Measurements from ENCODE around the gene LRRC8E. TPM values are rescaled to one million over a fixed set of nuclear protein-coding genes. Genes with fewer than 3 reads are reported as not detected.

Gene LRRC8E
- total RNA-seq, 1 experiment from 2014 or later: 10.3 TPM

DNA sequence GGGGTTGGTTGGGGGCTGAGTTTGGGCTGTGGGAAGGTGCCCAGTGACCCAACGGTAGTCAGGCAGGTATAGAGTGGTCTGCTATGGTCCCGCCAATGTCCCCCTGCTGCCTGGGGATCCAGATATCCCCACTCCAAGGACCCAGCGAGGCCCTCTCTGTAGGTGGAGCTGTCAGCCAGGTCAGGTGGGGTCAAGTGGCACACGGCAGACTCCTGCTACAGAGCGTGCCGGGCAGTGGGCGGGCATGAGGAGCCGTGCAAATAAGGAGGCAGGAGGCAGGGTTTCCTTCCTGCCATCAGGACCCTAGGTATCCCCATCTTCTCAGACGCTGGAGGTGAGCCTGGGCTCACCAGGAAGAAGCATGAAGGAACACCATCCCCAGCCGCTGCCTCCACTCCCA is 43.4 kb upstream of the LRRC8E start:
- BruUV-seq (replicated peaks): no TSS peak
- H3K4me1 Mint-ChIP-seq (ENCODE audit: insufficient read depth, unreplicated experiment): peaks cover 1% of the 10 kb centered on the region
- no peaks in the 10 kb centered on the region for H3K9me3 Mint-ChIP-seq (ENCODE audit: unreplicated experiment)
- CTCF ChIA-PET: no interaction called here
- POLR2A ChIA-PET: interaction anchor here (0.5 kb wide), 1 partner anchor 920 kb away, joined by 3 read pairs; no protein-coding TSS in a partner anchor
- no peak overlapping the region for H3K27ac Mint-ChIP-seq (ENCODE audit: low read depth, unreplicated experiment)
- H3K27me3 Mint-ChIP-seq (ENCODE audit: insufficient read depth, unreplicated experiment): no peaks in the 10 kb centered on the region
- TF ChIP-seq, protein P1, sequence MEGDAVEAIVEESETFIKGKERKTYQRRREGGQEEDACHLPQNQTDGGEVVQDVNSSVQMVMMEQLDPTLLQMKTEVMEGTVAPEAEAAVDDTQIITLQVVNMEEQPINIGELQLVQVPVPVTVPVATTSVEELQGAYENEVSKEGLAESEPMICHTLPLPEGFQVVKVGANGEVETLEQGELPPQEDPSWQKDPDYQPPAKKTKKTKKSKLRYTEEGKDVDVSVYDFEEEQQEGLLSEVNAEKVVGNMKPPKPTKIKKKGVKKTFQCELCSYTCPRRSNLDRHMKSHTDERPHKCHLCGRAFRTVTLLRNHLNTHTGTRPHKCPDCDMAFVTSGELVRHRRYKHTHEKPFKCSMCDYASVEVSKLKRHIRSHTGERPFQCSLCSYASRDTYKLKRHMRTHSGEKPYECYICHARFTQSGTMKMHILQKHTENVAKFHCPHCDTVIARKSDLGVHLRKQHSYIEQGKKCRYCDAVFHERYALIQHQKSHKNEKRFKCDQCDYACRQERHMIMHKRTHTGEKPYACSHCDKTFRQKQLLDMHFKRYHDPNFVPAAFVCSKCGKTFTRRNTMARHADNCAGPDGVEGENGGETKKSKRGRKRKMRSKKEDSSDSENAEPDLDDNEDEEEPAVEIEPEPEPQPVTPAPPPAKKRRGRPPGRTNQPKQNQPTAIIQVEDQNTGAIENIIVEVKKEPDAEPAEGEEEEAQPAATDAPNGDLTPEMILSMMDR (IDR thresholded peaks at IDR 0.05; ENCODE audit: unreplicated experiment): no peak
- peaks cover 8% of the 10 kb centered on the region for H3K36me3 Mint-ChIP-seq (ENCODE audit: insufficient read depth, unreplicated experiment)
- intact Hi-C loops (cut with micrococcal nuclease): no loop called here
- no peak for DNase-seq (ENCODE audit: unreplicated experiment)
- H3K4me3 Mint-ChIP-seq (ENCODE audit: unreplicated experiment): no peak overlapping the region

DNA sequence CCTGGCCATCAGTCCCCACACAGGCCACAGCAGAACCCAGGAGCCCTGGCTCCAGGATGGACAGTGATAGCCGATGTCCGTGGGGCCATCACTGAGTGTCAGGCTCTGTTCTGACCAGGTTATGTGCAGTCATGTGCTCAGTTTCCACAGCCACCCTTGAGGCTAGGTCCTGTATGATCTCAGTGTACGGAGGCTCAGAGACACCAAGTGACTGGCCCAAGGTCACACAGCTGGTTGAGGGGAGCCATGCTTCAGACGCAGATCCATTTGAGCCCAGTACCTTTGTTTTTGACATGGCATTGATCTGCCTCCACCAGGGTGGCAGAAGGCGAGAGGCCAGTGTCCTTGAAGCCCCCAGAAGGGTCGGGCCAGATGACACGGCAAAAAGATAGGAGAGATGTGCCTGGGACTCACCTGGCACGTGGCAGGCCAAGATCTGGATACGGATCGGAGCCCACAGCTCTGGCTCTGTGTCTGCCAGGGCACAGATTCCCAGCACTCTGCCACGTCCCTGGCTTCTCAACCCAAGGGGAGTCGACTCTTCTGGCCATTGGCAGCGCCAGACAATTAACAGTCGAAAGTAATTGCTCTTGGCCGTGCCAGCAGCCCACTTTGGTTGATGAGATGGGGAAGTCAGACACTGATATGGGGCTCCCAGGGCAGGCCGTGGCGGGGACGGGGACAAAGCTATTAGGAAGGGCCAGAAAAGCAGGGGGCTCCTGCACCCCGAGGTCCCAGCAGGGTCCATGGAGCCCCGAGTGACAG is 42.7 kb upstream of the LRRC8E start:
- DNase-seq (ENCODE audit: unreplicated experiment): no peak
- Mint-ChIP-seq H3K36me3 (ENCODE audit: insufficient read depth, unreplicated experiment) (peaks cover 11% of the 10 kb centered on the region), H3K27me3 (ENCODE audit: insufficient read depth, unreplicated experiment) (no peaks in the 10 kb centered on the region), H3K9me3 (ENCODE audit: unreplicated experiment) (no peaks in the 10 kb centered on the region), H3K4me3 (ENCODE audit: unreplicated experiment) (no peak overlapping the region), H3K4me1 (ENCODE audit: insufficient read depth, unreplicated experiment) (peaks cover 8% of the 10 kb centered on the region), H3K27ac (ENCODE audit: low read depth, unreplicated experiment) (no peak overlapping the region)
- intact Hi-C loops (cut with micrococcal nuclease): no loop called here
- TF ChIP-seq, protein P1 (IDR thresholded peaks at IDR 0.05; ENCODE audit: unreplicated experiment): no peak
- CTCF ChIA-PET: no interaction called here
- BruUV-seq (replicated peaks): no TSS peak
- POLR2A ChIA-PET: no interaction called here

DNA sequence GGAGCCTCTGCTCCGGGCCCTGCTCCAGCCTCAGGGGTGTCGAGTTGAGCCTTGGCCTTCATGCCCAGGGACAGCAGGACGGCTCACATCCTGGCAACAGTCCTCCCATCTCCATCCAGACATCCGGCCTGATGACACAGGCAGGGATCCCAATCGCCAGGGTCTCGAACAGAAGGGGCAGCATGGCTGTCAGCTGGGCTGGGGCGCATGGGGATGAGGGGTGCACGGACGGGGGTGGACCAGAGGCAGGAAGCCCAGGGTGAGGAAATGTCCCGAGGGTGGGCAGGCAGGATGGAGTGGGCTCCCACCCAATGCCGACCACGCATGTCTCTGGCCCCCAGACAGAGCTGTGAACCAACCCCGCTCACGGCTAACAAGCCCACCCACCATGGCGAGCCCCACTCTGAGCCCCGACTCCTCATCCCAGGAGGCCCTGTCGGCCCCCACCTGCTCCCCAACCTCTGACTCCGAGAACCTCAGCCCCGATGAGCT is 42.1 kb upstream of the LRRC8E start:
- Mint-ChIP-seq H3K4me3 (ENCODE audit: unreplicated experiment) (no peak overlapping the region), H3K9me3 (ENCODE audit: unreplicated experiment) (no peaks in the 10 kb centered on the region), H3K4me1 (ENCODE audit: insufficient read depth, unreplicated experiment) (peaks cover 8% of the 10 kb centered on the region), H3K36me3 (ENCODE audit: insufficient read depth, unreplicated experiment) (peaks cover 11% of the 10 kb centered on the region), H3K27ac (ENCODE audit: low read depth, unreplicated experiment) (no peak overlapping the region), H3K27me3 (ENCODE audit: insufficient read depth, unreplicated experiment) (no peaks in the 10 kb centered on the region)
- CTCF ChIA-PET: interaction anchor here (0.5 kb wide), 1 partner anchor 259 kb away, joined by 4 read pairs; no protein-coding TSS in a partner anchor
- POLR2A ChIA-PET: no interaction called here
- TF ChIP-seq, protein P1 (IDR thresholded peaks at IDR 0.05; ENCODE audit: unreplicated experiment): no peak
- no TSS peak for BruUV-seq (replicated peaks)
- no peak for DNase-seq (ENCODE audit: unreplicated experiment)
- intact Hi-C loops (cut with micrococcal nuclease): no loop called here

DNA sequence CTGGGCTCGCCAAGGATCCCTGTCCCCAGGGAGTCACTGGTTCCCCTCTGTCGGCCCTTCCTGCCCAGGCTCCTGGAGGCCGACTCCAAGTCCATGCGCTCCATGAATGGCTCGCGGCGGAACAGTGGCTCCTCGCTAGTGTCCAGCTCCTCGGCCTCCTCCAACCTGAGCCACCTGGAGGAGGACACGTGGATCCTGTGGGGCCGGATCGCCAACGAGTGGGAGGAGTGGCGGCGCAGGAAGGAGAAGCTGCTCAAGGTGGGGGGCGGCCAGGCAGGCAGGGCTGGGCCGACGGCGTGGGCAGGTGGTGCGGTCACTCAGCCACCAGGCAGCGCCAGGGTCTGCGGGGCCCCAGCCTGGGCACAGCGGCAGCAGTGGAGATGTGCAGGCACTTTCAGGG is 40.6 kb upstream of the LRRC8E start:
- ChIA-PET CTCF (no interaction called here), POLR2A (interaction anchor here (0.6 to 1.1 kb wide), 2 partner anchors 18 to 96 kb away, joined by 3 to 4 read pairs; no protein-coding TSS in a partner anchor)
- no peaks in the 10 kb centered on the region for H3K27me3 Mint-ChIP-seq (ENCODE audit: insufficient read depth, unreplicated experiment)
- no peak overlapping the region for H3K4me3 Mint-ChIP-seq (ENCODE audit: unreplicated experiment)
- no peaks in the 10 kb centered on the region for H3K9me3 Mint-ChIP-seq (ENCODE audit: unreplicated experiment)
- peaks cover 11% of the 10 kb centered on the region for H3K36me3 Mint-ChIP-seq (ENCODE audit: insufficient read depth, unreplicated experiment)
- peaks cover 8% of the 10 kb centered on the region for H3K4me1 Mint-ChIP-seq (ENCODE audit: insufficient read depth, unreplicated experiment)
- DNase-seq (ENCODE audit: unreplicated experiment): no peak
- intact Hi-C loops (cut with micrococcal nuclease): no loop called here
- BruUV-seq (replicated peaks): no TSS peak
- no peak overlapping the region for H3K27ac Mint-ChIP-seq (ENCODE audit: low read depth, unreplicated experiment)
- TF ChIP-seq, protein P1 (IDR thresholded peaks at IDR 0.05; ENCODE audit: unreplicated experiment): no peak

Measured in MCF 10A (cell line).